Activated T-cell treated with anti-CD3 and anti-CD28 coated beads, Interleukin-2, amount 50 U/mL, for 72 hours (primary cell): ENCODE data around the gene MMP15. TPM values are rescaled to one million over a fixed set of nuclear protein-coding genes. Genes with fewer than 3 reads are reported as not detected.
"Not testable (repeated sequence)": the region's sequence is repeated elsewhere in the genome, so short reads cannot be mapped to it uniquely, and the experiment has no call there.

ENCODE experiments used
- ATAC-seq, 2 donors: fragments of 150-1000 bp; cut with Tn5 transposase; replicated peaks in 1 of 2; 2 replicates each; pipeline ENCODE4 v1.10.0; 2021; ENCODE audit warnings: moderate library complexity in 2 of 2, mild to moderate bottlenecking in 1 of 2
- DNase-seq, 2 donors: peaks; one replicate each; pipeline ENCODE4 v3.0.0; 2021 to 2022; ENCODE audit warnings: mixed read lengths in 1 of 2
- H3K27ac Mint-ChIP-seq: one replicate; pipeline ENCODE4 v1.8.0; 2022; ENCODE audit warnings: mild to moderate bottlenecking, moderate library complexity, mixed read lengths
- H3K27me3 Mint-ChIP-seq: one replicate; pipeline ENCODE4 v1.8.0; 2022; ENCODE audit warnings: low read depth, mixed read lengths
- H3K36me3 Mint-ChIP-seq, 2 donors: one replicate each; pipeline ENCODE4 v1.8.0; 2022; ENCODE audit warnings: mixed read lengths in 2 of 2, mild to moderate bottlenecking in 1 of 2; ENCODE audit not compliant: insufficient read depth in 2 of 2
- H3K4me1 Mint-ChIP-seq: one replicate; pipeline ENCODE4 v1.8.0; 2022; ENCODE audit warnings: low read depth, mixed read lengths
- H3K4me3 Mint-ChIP-seq, 2 donors: one replicate each; pipeline ENCODE4 v1.8.0; 2022; ENCODE audit warnings: mild to moderate bottlenecking in 2 of 2, mixed read lengths in 2 of 2, moderate library complexity in 2 of 2
- H3K9me3 Mint-ChIP-seq, 2 donors: one replicate each; pipeline ENCODE4 v1.8.0; 2022; ENCODE audit warnings: mixed read lengths in 2 of 2
- total RNA-seq, 2 donors: library from RNA; stranded (reverse); gene quantifications; one replicate each; pipeline ENCODE4 v1.2.3, GENCODE V29; 2022

The MMP15 gene
- total RNA-seq = under 1 TPM; 0.76 to 0.84 TPM

DNA sequence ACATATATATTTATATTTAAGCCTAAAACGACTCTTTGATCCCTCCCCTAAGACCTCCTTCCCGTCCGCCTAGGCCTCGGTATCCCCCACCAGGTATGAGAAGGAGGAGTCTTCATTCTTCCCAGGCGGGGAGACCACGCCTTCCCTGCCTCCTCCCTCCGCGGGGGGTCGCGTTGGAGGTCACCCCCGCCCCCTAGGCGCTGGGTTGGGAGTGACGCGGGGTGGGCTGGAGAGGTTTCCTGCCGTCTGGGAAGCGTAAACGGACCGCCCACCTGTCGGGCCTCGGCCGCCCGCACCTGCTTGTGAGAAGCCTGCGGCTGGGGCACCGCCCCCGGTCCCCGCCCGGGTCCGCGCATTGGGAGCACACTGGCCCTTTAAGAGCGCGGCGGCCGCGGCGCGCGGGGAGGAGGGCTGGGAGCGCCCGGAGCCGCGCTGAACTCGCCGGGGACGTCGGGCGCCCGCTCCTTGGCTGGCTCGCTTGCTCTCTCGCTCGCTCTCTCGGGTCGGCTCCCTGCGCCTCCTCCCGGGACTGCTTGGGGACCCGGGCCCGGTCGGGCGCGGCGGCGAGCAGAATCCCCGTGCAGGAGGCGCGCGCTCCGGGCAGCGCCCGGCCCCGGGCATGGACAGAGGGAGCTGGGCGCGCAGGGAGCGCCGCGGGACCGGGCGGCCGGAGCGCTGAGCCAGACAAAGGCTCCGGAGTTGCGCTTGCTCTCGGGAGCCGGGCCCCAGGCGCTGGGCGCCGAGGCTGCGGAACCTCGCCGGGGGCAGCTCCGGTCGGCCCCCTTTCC is at the start of gene MMP15:
TSS of gene MMP15 (plus strand) at position 404 of the 788 bp plus-strand sequence. CDS start 597 bp downstream, outside the sequence.
- H3K9me3 Mint-ChIP-seq = no peaks in the 10 kb centered on the region
- H3K4me3 Mint-ChIP-seq = peak within 1 kb of the TSS; percentile 86 to 89
- DNase-seq (peak; percentile 69 to 76), ATAC-seq (peak; percentile 80 to 81)
- H3K4me1 Mint-ChIP-seq = peaks cover 18% of the 10 kb centered on the region
- H3K36me3 Mint-ChIP-seq = no peaks in the 10 kb centered on the region
- peaks cover 7% of the 10 kb centered on the region for H3K27me3 Mint-ChIP-seq
- no peak within 1 kb of the TSS for H3K27ac Mint-ChIP-seq

DNA sequence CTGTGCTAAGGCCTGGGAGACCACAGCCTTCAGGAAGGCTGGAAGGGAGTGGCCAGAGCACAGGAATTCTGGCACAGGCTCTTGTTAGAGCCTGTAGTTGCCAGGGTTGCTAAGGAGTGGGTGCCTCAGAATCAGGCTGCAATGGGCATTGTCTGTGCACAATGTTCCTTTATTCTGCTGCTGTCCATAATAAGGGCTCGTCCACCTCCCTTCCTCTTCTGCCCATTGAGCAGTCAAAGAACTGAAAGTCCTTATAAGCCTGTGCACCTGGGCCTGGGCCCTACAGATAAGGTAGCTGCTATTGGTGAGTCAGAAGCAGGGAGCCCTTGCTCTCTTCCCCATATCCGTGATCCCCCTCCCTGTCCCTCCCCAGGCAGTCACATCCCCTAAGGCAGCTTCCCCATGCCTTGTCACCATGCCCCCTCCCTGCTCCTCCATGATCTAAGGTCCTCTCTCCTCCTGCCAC is 49.2 kb upstream of the MMP15 start:
- no peaks in the 10 kb centered on the region for H3K4me1 Mint-ChIP-seq
- no peaks in the 10 kb centered on the region for H3K36me3 Mint-ChIP-seq
- no peak overlapping the region for H3K4me3 Mint-ChIP-seq
- no peaks in the 10 kb centered on the region for H3K9me3 Mint-ChIP-seq
- H3K27ac Mint-ChIP-seq = no peak overlapping the region
- DNase-seq = no peak
- no peak for ATAC-seq
- no peaks in the 10 kb centered on the region for H3K27me3 Mint-ChIP-seq

DNA sequence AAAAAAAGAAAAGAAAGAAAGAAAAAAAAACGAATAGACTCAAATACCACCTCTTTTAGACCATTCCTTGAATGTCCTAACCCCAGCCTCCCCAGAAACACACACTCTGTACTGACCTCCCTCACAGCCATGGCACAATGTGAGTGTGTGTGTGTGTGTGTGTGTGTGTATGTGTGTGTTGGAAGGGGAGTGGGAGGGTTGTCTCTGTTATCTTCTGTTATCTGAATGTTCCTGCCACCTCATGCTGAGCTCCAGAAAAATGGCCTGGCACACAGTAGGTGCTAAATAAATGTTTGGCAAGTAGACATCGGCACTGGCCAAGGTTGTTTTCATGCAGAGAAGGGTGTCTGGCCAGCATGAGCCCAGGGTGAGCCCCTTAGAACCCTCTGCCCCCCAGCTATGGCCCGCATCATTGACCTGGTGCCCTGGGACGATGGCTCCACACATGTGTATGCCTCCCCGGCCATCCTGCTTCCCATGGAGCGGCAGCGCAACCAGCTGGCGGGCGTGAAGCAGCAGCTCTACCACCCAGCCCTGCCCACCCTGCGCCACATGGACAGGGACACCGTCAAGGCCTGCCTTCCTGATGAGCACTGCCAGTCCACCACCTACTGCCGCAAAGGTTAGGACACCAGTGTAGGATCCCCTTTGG is 48.0 kb upstream of the MMP15 start:
- Mint-ChIP-seq H3K36me3 (no peaks in the 10 kb centered on the region), H3K27ac (no peak overlapping the region), H3K4me1 (no peaks in the 10 kb centered on the region)

DNA sequence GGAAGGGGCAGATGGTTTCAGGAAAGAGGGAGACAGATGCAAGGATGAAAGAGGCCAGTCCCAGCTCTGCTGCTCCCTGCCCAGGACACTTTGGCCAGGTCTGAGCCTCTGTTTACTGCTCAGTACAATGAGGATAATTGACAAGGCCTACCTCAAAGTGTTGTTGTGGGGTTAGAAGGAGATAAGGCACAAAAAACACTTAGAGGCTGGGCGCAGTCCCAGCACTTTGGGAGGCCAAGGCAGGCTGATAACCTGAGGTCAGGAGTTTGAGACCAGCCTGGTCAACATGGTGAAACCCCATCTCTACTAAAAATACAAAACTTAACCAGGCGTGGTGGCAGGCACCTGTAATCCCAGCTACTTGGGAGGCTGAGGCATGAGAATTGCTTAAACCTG is 47.5 kb upstream of the MMP15 start:
- H3K36me3 Mint-ChIP-seq, DNase-seq, H3K27ac Mint-ChIP-seq, H3K4me1 Mint-ChIP-seq, H3K9me3 Mint-ChIP-seq, H3K4me3 Mint-ChIP-seq, ATAC-seq, H3K27me3 Mint-ChIP-seq: not testable (repeated sequence)

More for the DNA sequence above, 48.0 kb upstream of the MMP15 start:
- no peak overlapping the region for H3K4me3 Mint-ChIP-seq
- ATAC-seq (no peak), DNase-seq (no peak)
- no peaks in the 10 kb centered on the region for H3K9me3 Mint-ChIP-seq
- H3K27me3 Mint-ChIP-seq = no peaks in the 10 kb centered on the region

DNA sequence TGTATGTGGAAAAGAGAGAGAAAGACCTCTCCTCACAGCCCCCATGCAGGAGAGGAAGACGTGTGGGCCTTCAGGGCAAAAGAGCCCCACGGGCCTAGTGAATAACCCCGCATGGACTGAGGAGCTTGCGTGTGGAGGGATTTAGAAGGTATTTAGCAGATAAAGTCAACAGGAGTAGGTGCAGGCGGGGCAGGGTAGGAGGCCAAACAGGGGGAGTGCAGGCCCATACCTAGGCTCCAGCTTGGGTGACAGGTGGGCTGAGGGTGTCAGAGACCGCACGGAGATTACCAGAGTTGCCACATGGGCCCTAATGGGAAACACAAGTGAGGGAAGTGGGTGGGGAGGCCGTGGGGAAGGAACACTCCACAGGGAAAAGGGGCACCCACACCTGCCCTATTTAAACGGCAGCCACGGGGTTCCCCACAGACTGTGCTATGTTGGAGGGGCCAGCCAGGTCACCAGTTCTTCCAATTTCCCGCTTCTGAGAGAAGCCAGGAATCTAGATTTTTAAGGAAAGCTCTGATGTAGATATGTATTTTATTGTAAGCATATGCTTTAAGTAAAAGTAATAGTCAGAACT is 46.5 kb upstream of the MMP15 start:
- Mint-ChIP-seq H3K27ac (no peak overlapping the region), H3K4me1 (peaks cover 4% of the 10 kb centered on the region), H3K36me3 (no peaks in the 10 kb centered on the region), H3K27me3 (no peaks in the 10 kb centered on the region), H3K9me3 (no peaks in the 10 kb centered on the region), H3K4me3 (no peak overlapping the region)
- ATAC-seq = no peak
- DNase-seq = no peak

DNA sequence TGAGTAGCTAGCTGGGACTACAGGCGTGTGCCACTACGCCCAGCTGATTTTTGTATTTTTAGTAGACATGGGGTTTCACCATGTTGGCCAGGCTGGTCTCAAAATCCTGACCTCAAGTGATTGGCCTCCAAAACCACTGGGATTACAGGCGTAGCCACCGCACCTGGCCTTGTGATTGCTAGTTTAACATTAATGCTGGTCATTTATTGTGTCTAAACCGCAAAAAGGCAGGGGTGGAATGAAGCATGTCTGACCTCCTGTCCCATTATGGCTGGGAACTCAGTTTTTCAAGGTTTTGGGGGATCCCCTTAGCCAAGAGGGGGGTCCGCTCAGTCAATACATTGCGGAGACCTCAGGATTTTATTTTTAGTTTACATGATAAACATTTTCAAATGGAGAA is 43.9 kb upstream of the MMP15 start:
- H3K4me1 Mint-ChIP-seq = peaks cover 17% of the 10 kb centered on the region
- ATAC-seq (no peak), DNase-seq (no peak)
- no peak overlapping the region for H3K4me3 Mint-ChIP-seq
- no peak overlapping the region for H3K27ac Mint-ChIP-seq
- H3K9me3 Mint-ChIP-seq = no peaks in the 10 kb centered on the region
- H3K27me3 Mint-ChIP-seq = no peaks in the 10 kb centered on the region
- H3K36me3 Mint-ChIP-seq = peaks cover 0 to 1% of the 10 kb centered on the region in 2 donors

DNA sequence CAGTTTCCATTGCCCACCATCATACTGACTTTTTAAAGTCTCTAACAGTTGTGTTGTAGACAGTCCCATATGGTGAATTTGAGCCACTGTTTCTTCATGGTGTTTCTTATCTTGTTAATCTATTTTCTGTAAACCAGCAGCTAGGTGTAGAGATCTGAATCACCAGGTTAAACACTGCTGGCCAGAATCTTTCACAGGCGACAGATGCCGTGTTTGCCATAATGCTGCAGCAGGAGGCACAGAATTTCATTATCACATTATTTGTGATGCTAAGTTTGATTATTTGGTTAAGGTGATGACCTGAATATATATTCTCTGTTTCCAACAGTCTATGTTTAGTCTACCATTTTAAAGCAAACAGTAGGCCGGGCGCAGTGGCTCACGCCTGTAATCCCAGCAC is 43.2 kb upstream of the MMP15 start:
- no peak overlapping the region for H3K4me3 Mint-ChIP-seq
- H3K36me3 Mint-ChIP-seq = peaks cover 0 to 1% of the 10 kb centered on the region in 2 donors
- no peak overlapping the region for H3K27ac Mint-ChIP-seq
- no peak for DNase-seq
- peaks cover 17% of the 10 kb centered on the region for H3K4me1 Mint-ChIP-seq
- no peaks in the 10 kb centered on the region for H3K27me3 Mint-ChIP-seq
- no peaks in the 10 kb centered on the region for H3K9me3 Mint-ChIP-seq
- ATAC-seq = no peak

DNA sequence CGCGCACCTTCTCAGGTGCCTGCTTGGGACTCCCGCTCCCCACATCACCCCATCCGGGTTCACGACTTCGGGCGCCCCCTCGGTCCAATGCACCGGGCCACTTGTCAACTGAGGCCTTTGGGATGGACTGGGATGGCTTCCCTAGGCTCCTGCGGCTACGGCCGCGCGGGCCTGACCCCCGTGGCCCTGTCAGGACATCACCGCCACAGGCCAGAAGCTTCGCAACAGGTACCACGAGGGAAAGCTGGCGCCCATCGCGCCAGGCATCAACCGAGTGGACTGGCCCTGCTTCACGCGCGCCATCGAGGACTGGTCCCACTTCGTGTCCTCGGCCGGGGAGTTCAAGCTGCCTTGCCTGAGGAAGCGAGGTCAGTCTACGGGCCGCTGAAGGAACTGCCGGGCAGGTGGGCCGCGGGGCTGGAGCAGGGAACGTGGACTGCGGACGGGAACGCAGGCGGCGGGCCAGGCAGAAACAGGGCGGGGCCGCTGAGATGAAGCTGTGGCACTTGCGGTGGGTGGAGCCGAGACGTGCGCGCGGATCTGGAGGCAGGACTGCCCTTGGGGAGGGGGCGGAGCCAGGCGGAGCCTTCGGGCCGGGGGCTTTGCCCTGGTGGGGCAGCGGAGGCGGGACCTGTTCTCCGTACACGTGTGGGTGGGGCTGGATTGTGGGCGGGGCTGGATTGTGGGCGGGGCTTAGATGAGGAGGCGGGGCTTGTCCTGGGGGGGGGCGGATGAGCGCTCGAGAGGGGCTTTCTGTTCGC is 40.9 kb upstream of the MMP15 start:
- peak overlapping the region; percentile 87 to 93 for H3K4me3 Mint-ChIP-seq
- no peaks in the 10 kb centered on the region for H3K27me3 Mint-ChIP-seq
- H3K27ac Mint-ChIP-seq = peak overlapping the region; percentile 64
- H3K9me3 Mint-ChIP-seq = no peaks in the 10 kb centered on the region
- DNase-seq (peak; percentile 94 to 96), ATAC-seq (peak; percentile 96 to 97)
- peaks cover 17% of the 10 kb centered on the region for H3K4me1 Mint-ChIP-seq
- H3K36me3 Mint-ChIP-seq = peaks cover 0 to 1% of the 10 kb centered on the region in 2 donors

DNA sequence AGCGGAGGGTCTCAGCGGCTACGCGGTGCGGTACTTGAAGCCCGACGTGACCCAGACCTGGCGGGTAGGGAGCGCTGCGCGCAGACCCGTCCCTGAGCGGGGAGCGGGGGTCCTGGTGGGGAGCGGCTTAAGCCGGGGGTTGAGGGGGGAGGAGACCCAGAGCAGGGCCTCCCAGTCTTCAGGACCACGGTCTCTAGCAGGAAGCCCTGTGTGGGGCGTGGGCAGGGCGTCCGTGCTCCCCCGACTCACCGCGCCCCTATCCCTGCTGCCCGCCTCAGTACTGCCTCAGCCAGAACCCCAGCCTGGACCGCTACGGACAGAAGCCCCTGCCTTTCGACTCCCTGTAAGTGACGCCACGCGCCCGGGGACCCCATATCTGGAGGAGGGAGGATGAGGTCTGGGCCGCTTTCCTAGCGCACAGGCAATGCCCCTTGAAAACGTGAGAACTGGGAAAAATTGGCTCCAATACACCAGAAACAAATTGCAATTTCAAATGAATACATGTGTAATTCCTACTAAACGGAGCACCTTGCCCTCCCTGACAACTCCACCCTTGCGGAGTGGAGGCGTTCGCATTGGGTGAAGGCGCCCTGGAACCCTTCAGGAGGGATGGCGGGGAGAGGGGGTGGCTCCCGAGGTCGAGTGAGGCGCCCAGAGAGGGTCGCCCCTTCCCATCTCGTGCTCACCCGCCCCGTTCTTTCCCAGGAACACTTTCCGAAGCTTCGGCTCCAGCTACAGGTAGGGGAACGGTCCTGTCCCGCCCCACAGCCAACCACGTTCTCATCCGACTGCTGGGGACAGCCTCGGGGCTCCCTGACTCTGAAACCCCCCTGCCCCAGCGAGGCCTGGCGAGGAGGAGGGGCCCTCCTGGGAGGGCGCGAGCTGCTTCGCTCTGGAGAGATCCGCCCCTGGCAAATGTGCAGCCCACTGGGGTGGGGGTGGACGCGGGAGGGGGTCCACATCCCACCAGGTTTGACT is 40.1 kb upstream of the MMP15 start:
- Mint-ChIP-seq H3K27ac (peak overlapping the region; percentile 64), H3K27me3 (no peaks in the 10 kb centered on the region), H3K4me3 (peak overlapping the region; percentile 87 to 93), H3K36me3 (peaks cover 0 to 1% of the 10 kb centered on the region in 2 donors), H3K4me1 (peaks cover 17% of the 10 kb centered on the region), H3K9me3 (no peaks in the 10 kb centered on the region)
- ATAC-seq (peak; percentile 66 to 72), DNase-seq (no peak)

DNA sequence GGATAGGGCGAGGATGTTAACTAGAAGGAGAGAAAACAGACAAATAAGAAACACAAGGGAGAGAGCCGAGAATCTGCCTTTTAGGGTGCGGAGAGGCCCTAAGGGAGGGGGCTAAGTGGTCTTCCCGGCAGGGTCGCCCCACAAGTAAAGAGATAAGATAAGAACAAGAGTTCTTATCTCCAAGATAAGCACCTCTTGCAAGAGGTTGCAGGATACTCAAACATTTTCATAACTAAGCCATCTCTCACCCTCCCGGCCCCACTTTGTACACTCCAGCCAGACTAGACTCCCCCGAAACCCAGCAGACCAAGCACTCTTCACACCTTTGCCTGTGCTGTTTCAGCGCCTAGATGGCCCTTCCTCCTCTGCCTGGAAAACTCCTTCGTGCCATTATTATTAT is 39.4 kb upstream of the MMP15 start:
- Mint-ChIP-seq H3K4me1 (peaks cover 17% of the 10 kb centered on the region), H3K36me3 (peaks cover 0 to 1% of the 10 kb centered on the region in 2 donors), H3K9me3 (no peaks in the 10 kb centered on the region), H3K27me3 (no peaks in the 10 kb centered on the region), H3K27ac (no peak overlapping the region), H3K4me3 (peak overlapping the region; percentile 25 to 93)
- DNase-seq (no peak), ATAC-seq (no peak)

DNA sequence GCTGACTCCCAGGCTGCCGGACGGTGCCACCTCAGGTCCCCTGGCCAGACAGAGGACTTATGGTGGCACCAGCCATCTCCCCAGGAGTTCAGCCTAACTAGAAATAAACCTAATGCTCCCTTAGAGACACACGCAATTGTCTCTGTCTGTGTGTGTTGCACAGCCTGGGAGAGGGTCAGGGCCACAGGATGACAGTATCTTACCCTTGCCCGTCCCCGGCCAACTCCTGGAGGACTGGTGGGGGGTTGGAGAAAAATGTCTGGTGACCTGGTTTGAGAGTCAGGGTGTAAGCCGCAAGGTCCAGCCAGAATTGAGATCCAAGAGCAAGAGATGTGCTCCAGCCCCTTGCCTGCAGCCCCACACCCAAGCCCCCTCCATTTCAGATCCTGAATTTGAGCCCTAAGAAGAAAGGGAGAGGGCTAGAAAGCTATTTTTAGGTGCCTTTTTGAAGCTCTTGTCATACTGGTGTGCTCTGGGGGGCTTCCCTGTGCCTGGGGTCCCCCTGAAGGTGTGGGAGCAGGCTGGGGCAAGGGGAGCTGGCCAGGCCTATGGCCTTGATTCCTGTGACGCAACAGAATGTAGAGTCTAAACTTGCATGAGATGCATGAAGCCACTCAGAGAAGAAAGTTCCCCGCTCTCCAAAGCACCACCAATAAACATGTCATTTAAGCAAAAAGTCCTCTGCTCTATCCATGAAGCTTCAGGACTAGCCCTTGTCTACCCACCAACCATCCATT is 37.9 kb upstream of the MMP15 start:
- Mint-ChIP-seq H3K27ac (no peak overlapping the region), H3K36me3 (peaks cover 0 to 1% of the 10 kb centered on the region in 2 donors), H3K4me1 (peaks cover 20% of the 10 kb centered on the region), H3K4me3 (no peak overlapping the region), H3K27me3 (no peaks in the 10 kb centered on the region), H3K9me3 (no peaks in the 10 kb centered on the region)
- DNase-seq (no peak), ATAC-seq (no peak)
